Right lung (tissue), 5 donors: ENCODE data around the gene BANF2. TPM values are rescaled to one million over a fixed set of nuclear protein-coding genes. Genes with fewer than 3 reads are reported as not detected.

Experiments
- DNase-seq, 2 donors: peaks; one replicate each; pipeline ENCODE4 v3.0.0-alpha.2; 2013
- polyA plus RNA-seq, 5 donors: library from polyadenylated mRNA; unstranded; fragments of 120-200 nt; gene quantifications; one replicate each; pipeline versions ENCODE4 v1.2.1 to v1.2.3, GENCODE V29; 2013; ENCODE audit warnings: inconsistent platforms in 1 of 5, low replicate concordance in 1 of 5; ENCODE audit not compliant: insufficient read length in 5 of 5, insufficient read depth in 1 of 5

The BANF2 gene
- polyA plus RNA-seq, 5 donors = not detected

GRCh38 chr20:17733767-17734304 is 34.1 kb downstream of the BANF2 start:
- DNase-seq = no peak

- DNase-seq = no peak
Observed at GRCh38 chr20:17734374-17734773, 34.6 kb downstream of the BANF2 start.

- no peak for DNase-seq
Observed at GRCh38 chr20:17735206-17735804, 35.5 kb downstream of the BANF2 start.

- no peak for DNase-seq
Observed at GRCh38 chr20:17735959-17736621, 36.3 kb downstream of the BANF2 start.

GRCh38 chr20:17738154-17738553 is 38.4 kb downstream of the BANF2 start:
- DNase-seq = no peak

- no peak for DNase-seq
Observed at GRCh38 chr20:17741220-17741619, 41.5 kb downstream of the BANF2 start.

- DNase-seq = no peak
Observed at GRCh38 chr20:17742731-17743130, 43.0 kb downstream of the BANF2 start.

GRCh38 chr20:17743677-17744076 is 43.9 kb downstream of the BANF2 start:
- DNase-seq = no peak

- no peak for DNase-seq
Observed at GRCh38 chr20:17747431-17747846, 47.7 kb downstream of the BANF2 start.

GRCh38 chr20:17748279-17748678 is 48.5 kb downstream of the BANF2 start:
- no peak for DNase-seq

GRCh38 chr20:17749626-17749977 is 49.8 kb downstream of the BANF2 start:
- DNase-seq = no peak

GRCh38 chr20:17749978-17750721 is 50.4 kb downstream of the BANF2 start:
- DNase-seq = peak in 1 of 2 donors; percentile 21

- DNase-seq = no peak
Observed at GRCh38 chr20:17750722-17751045, 50.9 kb downstream of the BANF2 start.

GRCh38 chr20:17751640-17752039 is 51.9 kb downstream of the BANF2 start:
- DNase-seq = no peak

GRCh38 chr20:17752459-17752858 is 52.7 kb downstream of the BANF2 start:
- no peak for DNase-seq

- no peak for DNase-seq
Observed at GRCh38 chr20:17753516-17753915, 53.8 kb downstream of the BANF2 start.

- no peak for DNase-seq
Observed at GRCh38 chr20:17756529-17756928, 56.8 kb downstream of the BANF2 start.

- DNase-seq = no peak
Observed at GRCh38 chr20:17757496-17757895, 57.7 kb downstream of the BANF2 start.

- DNase-seq = no peak
Observed at GRCh38 chr20:17758010-17758409, 58.2 kb downstream of the BANF2 start.

GRCh38 chr20:17758512-17758911 is 58.7 kb downstream of the BANF2 start:
- no peak for DNase-seq

- no peak for DNase-seq
Observed at GRCh38 chr20:17759449-17759848, 59.7 kb downstream of the BANF2 start.

- no peak for DNase-seq
Observed at GRCh38 chr20:17761604-17762003, 61.8 kb downstream of the BANF2 start.

- DNase-seq = no peak
Observed at GRCh38 chr20:17762243-17762872, 62.6 kb downstream of the BANF2 start.
